Esophagus mucosa (tissue), 1 donor: ENCODE results near the gene IL23R. TPM values are rescaled to one million over a fixed set of nuclear protein-coding genes. Genes with fewer than 3 reads are reported as not detected.
"Not testable (repeated sequence)": the region's sequence is repeated elsewhere in the genome, so short reads cannot be mapped to it uniquely, and the experiment has no call there.

Experiments
- ATAC-seq: fragments of 200-7000 bp; cut with Tn5 transposase; one replicate; pipeline ENCODE4 v1.9.1; 2020
- total RNA-seq: library from RNA; stranded (reverse); gene quantifications from one replicate; pipeline ENCODE4 v1.2.4, GENCODE V29; 2023
- donor health status: DM: yes; HTN: yes; CAD: no.

IL23R gene
- total RNA-seq, 1 donor from 2014 or later = 0.12 TPM

GRCh38 chr1:67194209-67194863 lies 28.1 kb downstream of the IL23R start:
- no peak for ATAC-seq

GRCh38 chr1:67200755-67201154 lies 34.5 kb downstream of the IL23R start:
- no peak for ATAC-seq

- no peak for ATAC-seq
Measured at GRCh38 chr1:67201891-67202290, 35.6 kb downstream of the IL23R start.

- no peak for ATAC-seq
Measured at GRCh38 chr1:67204298-67204980, 38.2 kb downstream of the IL23R start.

- not testable (repeated sequence) for ATAC-seq
Measured at GRCh38 chr1:67207398-67207797, 41.1 kb downstream of the IL23R start.

GRCh38 chr1:67208217-67208616 lies 42.0 kb downstream of the IL23R start:
- ATAC-seq = no peak

- no peak for ATAC-seq
Measured at GRCh38 chr1:67209521-67209920, 43.3 kb downstream of the IL23R start.

GRCh38 chr1:67211589-67212563 lies 45.6 kb downstream of the IL23R start:
- ATAC-seq = no peak

GRCh38 chr1:67213164-67213563 lies 46.9 kb downstream of the IL23R start:
- peak; percentile 49 for ATAC-seq

GRCh38 chr1:67213948-67214347 lies 47.7 kb downstream of the IL23R start:
- no peak for ATAC-seq

GRCh38 chr1:67214420-67215174 lies 48.3 kb downstream of the IL23R start:
- ATAC-seq = peak; percentile 35

GRCh38 chr1:67216401-67216800 lies 50.1 kb downstream of the IL23R start:
- no peak for ATAC-seq

- no peak for ATAC-seq
Measured at GRCh38 chr1:67217417-67217816, 51.2 kb downstream of the IL23R start.

GRCh38 chr1:67217938-67218337 lies 51.7 kb downstream of the IL23R start:
- ATAC-seq = no peak

- ATAC-seq = no peak
Measured at GRCh38 chr1:67224856-67225255, 58.6 kb downstream of the IL23R start.

- no peak for ATAC-seq
Measured at GRCh38 chr1:67226688-67227087, 60.4 kb downstream of the IL23R start.

- peak; percentile 49 for ATAC-seq
Measured at GRCh38 chr1:67227196-67227595, 60.9 kb downstream of the IL23R start.

GRCh38 chr1:67228791-67229190 lies 62.5 kb downstream of the IL23R start:
- ATAC-seq = no peak

GRCh38 chr1:67230539-67230938 lies 64.3 kb downstream of the IL23R start:
- ATAC-seq = peak; percentile 93

- no peak for ATAC-seq
Measured at GRCh38 chr1:67236277-67236676, 70.0 kb downstream of the IL23R start.

GRCh38 chr1:67239738-67240137 lies 73.5 kb downstream of the IL23R start:
- no peak for ATAC-seq

GRCh38 chr1:67241200-67241746 lies 75.0 kb downstream of the IL23R start:
- ATAC-seq = no peak
